ENCODE results near the gene RASGEF1C.
"Not testable (repeated sequence)": the region's sequence is repeated elsewhere in the genome, so short reads cannot be mapped to it uniquely, and the experiment has no call there.

DNA sequence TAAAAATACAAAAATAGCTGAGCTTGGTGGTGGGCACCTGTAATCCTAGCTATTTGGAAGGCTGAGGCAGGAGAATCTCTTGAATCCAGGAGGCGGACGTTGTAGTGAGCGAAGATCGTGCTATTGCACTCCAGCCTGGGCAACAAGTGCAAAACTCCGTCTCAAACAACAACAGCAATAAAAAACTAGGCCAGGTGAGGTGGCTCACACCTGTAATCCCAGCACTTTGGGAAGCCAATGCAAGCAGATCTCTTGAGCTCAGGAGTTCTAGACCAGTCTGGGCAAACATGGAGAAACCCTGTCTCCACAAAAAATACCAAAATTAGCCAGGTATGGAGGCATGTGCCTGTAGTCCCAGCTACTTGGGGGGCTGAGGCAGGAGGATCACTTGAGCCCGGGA lies 84.3 kb downstream of the RASGEF1C start:
- TF ChIP-seq POLR2AphosphoS5 (IDR thresholded peaks at IDR 0.05; ENCODE audit: low read depth); EZH2phosphoT487 (IDR thresholded peaks at IDR 0.05; ENCODE audit: unreplicated experiment); CREB1 (CRISPR knock-in tag; IDR thresholded peaks at IDR 0.05; ENCODE audit: low read depth); REST (IDR thresholded peaks at IDR 0.05; ENCODE audit: unreplicated experiment); STAT1 (IDR thresholded peaks at IDR 0.05; ENCODE audit: unreplicated experiment): not testable (repeated sequence)
- TF ChIP-seq, protein P1, sequence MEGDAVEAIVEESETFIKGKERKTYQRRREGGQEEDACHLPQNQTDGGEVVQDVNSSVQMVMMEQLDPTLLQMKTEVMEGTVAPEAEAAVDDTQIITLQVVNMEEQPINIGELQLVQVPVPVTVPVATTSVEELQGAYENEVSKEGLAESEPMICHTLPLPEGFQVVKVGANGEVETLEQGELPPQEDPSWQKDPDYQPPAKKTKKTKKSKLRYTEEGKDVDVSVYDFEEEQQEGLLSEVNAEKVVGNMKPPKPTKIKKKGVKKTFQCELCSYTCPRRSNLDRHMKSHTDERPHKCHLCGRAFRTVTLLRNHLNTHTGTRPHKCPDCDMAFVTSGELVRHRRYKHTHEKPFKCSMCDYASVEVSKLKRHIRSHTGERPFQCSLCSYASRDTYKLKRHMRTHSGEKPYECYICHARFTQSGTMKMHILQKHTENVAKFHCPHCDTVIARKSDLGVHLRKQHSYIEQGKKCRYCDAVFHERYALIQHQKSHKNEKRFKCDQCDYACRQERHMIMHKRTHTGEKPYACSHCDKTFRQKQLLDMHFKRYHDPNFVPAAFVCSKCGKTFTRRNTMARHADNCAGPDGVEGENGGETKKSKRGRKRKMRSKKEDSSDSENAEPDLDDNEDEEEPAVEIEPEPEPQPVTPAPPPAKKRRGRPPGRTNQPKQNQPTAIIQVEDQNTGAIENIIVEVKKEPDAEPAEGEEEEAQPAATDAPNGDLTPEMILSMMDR (conservative IDR thresholded peaks at IDR 0.05; ENCODE audit: low read depth in 2 of 2): not testable (repeated sequence)
- TF ChIP-seq, protein P2, sequence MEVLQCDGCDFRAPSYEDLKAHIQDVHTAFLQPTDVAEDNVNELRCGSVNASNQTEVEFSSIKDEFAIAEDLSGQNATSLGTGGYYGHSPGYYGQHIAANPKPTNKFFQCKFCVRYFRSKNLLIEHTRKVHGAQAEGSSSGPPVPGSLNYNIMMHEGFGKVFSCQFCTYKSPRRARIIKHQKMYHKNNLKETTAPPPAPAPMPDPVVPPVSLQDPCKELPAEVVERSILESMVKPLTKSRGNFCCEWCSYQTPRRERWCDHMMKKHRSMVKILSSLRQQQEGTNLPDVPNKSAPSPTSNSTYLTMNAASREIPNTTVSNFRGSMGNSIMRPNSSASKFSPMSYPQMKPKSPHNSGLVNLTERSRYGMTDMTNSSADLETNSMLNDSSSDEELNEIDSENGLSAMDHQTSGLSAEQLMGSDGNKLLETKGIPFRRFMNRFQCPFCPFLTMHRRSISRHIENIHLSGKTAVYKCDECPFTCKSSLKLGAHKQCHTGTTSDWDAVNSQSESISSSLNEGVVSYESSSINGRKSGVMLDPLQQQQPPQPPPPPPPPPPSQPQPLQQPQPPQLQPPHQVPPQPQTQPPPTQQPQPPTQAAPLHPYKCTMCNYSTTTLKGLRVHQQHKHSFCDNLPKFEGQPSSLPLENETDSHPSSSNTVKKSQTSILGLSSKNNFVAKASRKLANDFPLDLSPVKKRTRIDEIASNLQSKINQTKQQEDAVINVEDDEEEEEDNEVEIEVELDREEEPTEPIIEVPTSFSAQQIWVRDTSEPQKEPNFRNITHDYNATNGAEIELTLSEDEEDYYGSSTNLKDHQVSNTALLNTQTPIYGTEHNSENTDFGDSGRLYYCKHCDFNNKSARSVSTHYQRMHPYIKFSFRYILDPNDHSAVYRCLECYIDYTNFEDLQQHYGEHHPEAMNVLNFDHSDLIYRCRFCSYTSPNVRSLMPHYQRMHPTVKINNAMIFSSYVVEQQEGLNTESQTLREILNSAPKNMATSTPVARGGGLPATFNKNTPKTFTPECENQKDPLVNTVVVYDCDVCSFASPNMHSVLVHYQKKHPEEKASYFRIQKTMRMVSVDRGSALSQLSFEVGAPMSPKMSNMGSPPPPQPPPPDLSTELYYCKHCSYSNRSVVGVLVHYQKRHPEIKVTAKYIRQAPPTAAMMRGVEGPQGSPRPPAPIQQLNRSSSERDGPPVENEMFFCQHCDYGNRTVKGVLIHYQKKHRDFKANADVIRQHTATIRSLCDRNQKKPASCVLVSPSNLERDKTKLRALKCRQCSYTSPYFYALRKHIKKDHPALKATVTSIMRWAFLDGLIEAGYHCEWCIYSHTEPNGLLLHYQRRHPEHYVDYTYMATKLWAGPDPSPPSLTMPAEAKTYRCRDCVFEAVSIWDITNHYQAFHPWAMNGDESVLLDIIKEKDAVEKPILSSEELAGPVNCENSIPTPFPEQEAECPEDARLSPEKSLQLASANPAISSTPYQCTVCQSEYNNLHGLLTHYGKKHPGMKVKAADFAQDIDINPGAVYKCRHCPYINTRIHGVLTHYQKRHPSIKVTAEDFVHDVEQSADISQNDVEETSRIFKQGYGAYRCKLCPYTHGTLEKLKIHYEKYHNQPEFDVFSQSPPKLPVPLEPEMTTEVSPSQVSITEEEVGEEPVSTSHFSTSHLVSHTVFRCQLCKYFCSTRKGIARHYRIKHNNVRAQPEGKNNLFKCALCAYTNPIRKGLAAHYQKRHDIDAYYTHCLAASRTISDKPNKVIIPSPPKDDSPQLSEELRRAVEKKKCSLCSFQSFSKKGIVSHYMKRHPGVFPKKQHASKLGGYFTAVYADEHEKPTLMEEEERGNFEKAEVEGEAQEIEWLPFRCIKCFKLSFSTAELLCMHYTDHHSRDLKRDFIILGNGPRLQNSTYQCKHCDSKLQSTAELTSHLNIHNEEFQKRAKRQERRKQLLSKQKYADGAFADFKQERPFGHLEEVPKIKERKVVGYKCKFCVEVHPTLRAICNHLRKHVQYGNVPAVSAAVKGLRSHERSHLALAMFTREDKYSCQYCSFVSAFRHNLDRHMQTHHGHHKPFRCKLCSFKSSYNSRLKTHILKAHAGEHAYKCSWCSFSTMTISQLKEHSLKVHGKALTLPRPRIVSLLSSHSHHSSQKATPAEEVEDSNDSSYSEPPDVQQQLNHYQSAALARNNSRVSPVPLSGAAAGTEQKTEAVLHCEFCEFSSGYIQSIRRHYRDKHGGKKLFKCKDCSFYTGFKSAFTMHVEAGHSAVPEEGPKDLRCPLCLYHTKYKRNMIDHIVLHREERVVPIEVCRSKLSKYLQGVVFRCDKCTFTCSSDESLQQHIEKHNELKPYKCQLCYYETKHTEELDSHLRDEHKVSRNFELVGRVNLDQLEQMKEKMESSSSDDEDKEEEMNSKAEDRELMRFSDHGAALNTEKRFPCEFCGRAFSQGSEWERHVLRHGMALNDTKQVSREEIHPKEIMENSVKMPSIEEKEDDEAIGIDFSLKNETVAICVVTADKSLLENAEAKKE (CRISPR knock-in tag; IDR thresholded peaks at IDR 0.05): not testable (repeated sequence)

All from GM23338 (cell line).